BLaER1 (cell line): ENCODE measurements around the gene JMJD4.

Experiments
- H3K27ac ChIP-seq: shearing (Covaris generic); formaldehyde crosslinking; 2 replicates; pipeline ENCODE4 v1.8.1; 2022
- H3K27me3 ChIP-seq: shearing (Covaris generic); formaldehyde crosslinking; 2 replicates; pipeline ENCODE4 v1.8.1; 2022
- H3K36me3 ChIP-seq: shearing (Covaris generic); formaldehyde crosslinking; 2 replicates; pipeline ENCODE4 v1.8.1; 2022
- H3K4me1 ChIP-seq: shearing (Covaris generic); formaldehyde crosslinking; 2 replicates; pipeline ENCODE4 v1.8.1; 2022
- H3K4me2 ChIP-seq: shearing (Covaris generic); formaldehyde crosslinking; 2 replicates; pipeline ENCODE4 v1.8.1; 2022
- H3K4me3 ChIP-seq: shearing (Covaris generic); formaldehyde crosslinking; 2 replicates; pipeline ENCODE4 v1.8.1; 2022
- H3K9ac ChIP-seq: shearing (Covaris generic); formaldehyde crosslinking; 2 replicates; pipeline ENCODE4 v1.8.1; 2022
- H3K9me3 ChIP-seq: shearing (Covaris generic); formaldehyde crosslinking; 2 replicates; pipeline ENCODE4 v1.8.1; 2022
- H4K20me1 ChIP-seq: shearing (Covaris generic); formaldehyde crosslinking; 2 replicates; pipeline ENCODE4 v1.8.1; 2022
- Cebpa-rat ChIP-seq: shearing (Covaris generic); IDR thresholded peaks from 2 replicates; pipeline ENCODE4 v1.8.1; 2022

JMJD4 gene

GRCh38 chr1:227744668-227745067, 9.6 kb upstream of the JMJD4 start:
- H3K4me2 ChIP-seq, result peak overlapping the region; percentile 86
- no peaks in the 10 kb centered on the region for H3K9me3 ChIP-seq
- peaks cover 52% of the 10 kb centered on the region for H3K4me1 ChIP-seq
- TF ChIP-seq Cebpa-rat, result no peak
- no peaks in the 10 kb centered on the region for H3K27me3 ChIP-seq
- peaks cover 44% of the 10 kb centered on the region for H3K36me3 ChIP-seq
- peaks cover 100% of the 10 kb centered on the region for H4K20me1 ChIP-seq
- H3K9ac ChIP-seq, result peak overlapping the region; percentile 51; the same call in 1 of the 2 replicates
- peak overlapping the region; percentile 23; the same call in 1 of the 2 replicates for H3K4me3 ChIP-seq
- H3K27ac ChIP-seq, result peak overlapping the region; percentile 39

GRCh38 chr1:227742738-227743715, 7.9 kb upstream of the JMJD4 start:
- Histone ChIP-seq H3K9ac (no peak overlapping the region), H4K20me1 (peaks cover 97% of the 10 kb centered on the region), H3K36me3 (peaks cover 39% of the 10 kb centered on the region)

DNA sequence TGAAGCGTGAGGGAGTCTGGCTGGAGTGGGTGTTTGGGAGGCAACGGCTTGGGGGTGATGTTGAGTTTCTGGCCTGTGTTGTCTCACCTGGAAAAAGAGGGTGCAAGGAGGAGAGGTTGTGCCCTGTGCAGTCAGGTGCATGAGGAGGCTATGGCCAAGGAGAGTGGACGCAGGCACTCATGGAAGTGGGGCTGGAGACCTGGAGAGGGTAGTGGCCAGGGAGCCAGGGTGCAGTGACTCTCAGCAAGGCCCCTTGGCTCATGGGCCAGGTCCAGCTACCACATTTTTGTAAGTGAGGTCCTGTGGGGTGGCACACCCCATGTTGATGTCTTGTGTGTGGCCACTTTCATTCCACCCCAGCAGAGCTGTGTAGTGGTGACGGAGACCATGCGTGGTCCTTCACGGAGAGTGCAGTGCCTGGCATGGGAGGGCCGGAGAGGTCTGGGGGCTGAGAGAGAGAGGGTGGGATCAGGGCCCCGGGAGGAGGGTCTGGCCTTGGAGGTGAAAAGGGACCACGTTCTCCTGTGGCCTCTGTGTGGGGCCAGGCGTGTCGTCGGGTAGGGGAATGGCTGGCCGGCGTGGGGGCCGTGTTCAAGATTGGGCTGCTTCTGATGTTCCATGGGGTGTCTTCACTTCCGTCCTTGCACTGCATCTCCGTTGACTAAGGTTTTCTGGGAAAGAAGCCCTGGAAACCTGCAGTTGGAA, 6.2 kb upstream of the JMJD4 start:
- Histone ChIP-seq H3K4me1 (peaks cover 67% of the 10 kb centered on the region), H3K9ac (no peak overlapping the region), H3K36me3 (peaks cover 22% of the 10 kb centered on the region; the same call in 1 of the 2 replicates), H3K27ac (no peak overlapping the region), H4K20me1 (peaks cover 95% of the 10 kb centered on the region), H3K27me3 (no peaks in the 10 kb centered on the region), H3K9me3 (no peaks in the 10 kb centered on the region), H3K4me3 (no peak overlapping the region), H3K4me2 (no peak overlapping the region)
- no peak for TF ChIP-seq Cebpa-rat

More at GRCh38 chr1:227742738-227743715, 7.9 kb upstream of the JMJD4 start:
- no peaks in the 10 kb centered on the region for H3K27me3 ChIP-seq
- peak overlapping the region; percentile 39; the same call in 1 of the 2 replicates for H3K27ac ChIP-seq
- H3K9me3 ChIP-seq, result no peaks in the 10 kb centered on the region
- no peak for TF ChIP-seq Cebpa-rat
- peak overlapping the region; percentile 86 for H3K4me2 ChIP-seq
- H3K4me1 ChIP-seq, result peaks cover 62% of the 10 kb centered on the region
- H3K4me3 ChIP-seq, result no peak overlapping the region

- H3K4me3 ChIP-seq, result no peak overlapping the region
- H3K27me3 ChIP-seq, result no peaks in the 10 kb centered on the region
- no peak for TF ChIP-seq Cebpa-rat
- no peak overlapping the region for H3K9ac ChIP-seq
- H4K20me1 ChIP-seq, result peaks cover 92% of the 10 kb centered on the region
- no peak overlapping the region for H3K4me2 ChIP-seq
- H3K9me3 ChIP-seq, result no peaks in the 10 kb centered on the region
- H3K4me1 ChIP-seq, result peaks cover 65% of the 10 kb centered on the region
- no peak overlapping the region for H3K27ac ChIP-seq
- H3K36me3 ChIP-seq, result peaks cover 20% of the 10 kb centered on the region; the same call in 1 of the 2 replicates
These were observed 5.4 kb upstream of the JMJD4 start for GRCh38 chr1:227740401-227740960.

- H3K36me3 ChIP-seq, result peaks cover 20% of the 10 kb centered on the region; the same call in 1 of the 2 replicates
These were observed 4.5 kb upstream of the JMJD4 start for GRCh38 chr1:227739636-227740035.

DNA sequence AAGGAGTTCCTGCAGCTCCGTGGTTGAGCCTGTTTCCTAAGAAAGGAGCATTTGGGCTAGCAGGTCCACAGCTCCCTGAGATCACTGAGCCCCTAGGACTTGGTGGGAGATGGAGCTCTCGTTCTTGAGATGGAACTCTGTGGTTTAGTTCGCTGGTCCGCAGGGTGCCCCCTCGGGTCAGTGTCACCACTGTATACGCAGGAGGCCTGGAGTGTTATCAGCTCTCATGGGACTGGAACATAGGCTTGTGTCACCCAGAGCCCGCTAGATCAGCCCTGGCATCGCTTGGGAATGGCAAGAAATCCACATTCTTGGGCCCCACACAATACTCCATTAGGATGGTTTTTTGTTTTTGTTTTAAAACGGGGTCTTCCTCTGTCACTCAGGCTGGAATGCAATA, 3.7 kb upstream of the JMJD4 start:
- Histone ChIP-seq H4K20me1 (peaks cover 84% of the 10 kb centered on the region), H3K4me2 (no peak overlapping the region)
- no peak for TF ChIP-seq Cebpa-rat

More at GRCh38 chr1:227739636-227740035, 4.5 kb upstream of the JMJD4 start:
- peaks cover 84% of the 10 kb centered on the region for H4K20me1 ChIP-seq
- no peak overlapping the region for H3K4me3 ChIP-seq
- H3K9me3 ChIP-seq, result no peaks in the 10 kb centered on the region
- TF ChIP-seq Cebpa-rat, result no peak
- no peak overlapping the region for H3K4me2 ChIP-seq
- H3K27me3 ChIP-seq, result no peaks in the 10 kb centered on the region
- H3K4me1 ChIP-seq, result peaks cover 56% of the 10 kb centered on the region
- no peak overlapping the region for H3K27ac ChIP-seq
- no peak overlapping the region for H3K9ac ChIP-seq

GRCh38 chr1:227736814-227737432, 1.8 kb upstream of the JMJD4 start:
- Histone ChIP-seq H3K9me3 (no peaks in the 10 kb centered on the region), H3K27ac (no peak overlapping the region), H3K4me1 (peaks cover 48% of the 10 kb centered on the region), H4K20me1 (peaks cover 84% of the 10 kb centered on the region), H3K9ac (0 out of 2 replicates have a peak overlapping the region, but pooled peaks have one; percentile 9), H3K4me3 (no peak overlapping the region), H3K36me3 (peaks cover 40% of the 10 kb centered on the region), H3K27me3 (no peaks in the 10 kb centered on the region), H3K4me2 (peak overlapping the region; percentile 95)
- no peak for TF ChIP-seq Cebpa-rat

More for the DNA sequence above, 3.7 kb upstream of the JMJD4 start:
- H3K27ac ChIP-seq, result no peak overlapping the region
- no peak overlapping the region for H3K4me3 ChIP-seq
- no peaks in the 10 kb centered on the region for H3K27me3 ChIP-seq
- no peak overlapping the region for H3K9ac ChIP-seq
- H3K36me3 ChIP-seq, result peaks cover 21% of the 10 kb centered on the region; the same call in 1 of the 2 replicates
- peaks cover 55% of the 10 kb centered on the region for H3K4me1 ChIP-seq
- no peaks in the 10 kb centered on the region for H3K9me3 ChIP-seq

DNA sequence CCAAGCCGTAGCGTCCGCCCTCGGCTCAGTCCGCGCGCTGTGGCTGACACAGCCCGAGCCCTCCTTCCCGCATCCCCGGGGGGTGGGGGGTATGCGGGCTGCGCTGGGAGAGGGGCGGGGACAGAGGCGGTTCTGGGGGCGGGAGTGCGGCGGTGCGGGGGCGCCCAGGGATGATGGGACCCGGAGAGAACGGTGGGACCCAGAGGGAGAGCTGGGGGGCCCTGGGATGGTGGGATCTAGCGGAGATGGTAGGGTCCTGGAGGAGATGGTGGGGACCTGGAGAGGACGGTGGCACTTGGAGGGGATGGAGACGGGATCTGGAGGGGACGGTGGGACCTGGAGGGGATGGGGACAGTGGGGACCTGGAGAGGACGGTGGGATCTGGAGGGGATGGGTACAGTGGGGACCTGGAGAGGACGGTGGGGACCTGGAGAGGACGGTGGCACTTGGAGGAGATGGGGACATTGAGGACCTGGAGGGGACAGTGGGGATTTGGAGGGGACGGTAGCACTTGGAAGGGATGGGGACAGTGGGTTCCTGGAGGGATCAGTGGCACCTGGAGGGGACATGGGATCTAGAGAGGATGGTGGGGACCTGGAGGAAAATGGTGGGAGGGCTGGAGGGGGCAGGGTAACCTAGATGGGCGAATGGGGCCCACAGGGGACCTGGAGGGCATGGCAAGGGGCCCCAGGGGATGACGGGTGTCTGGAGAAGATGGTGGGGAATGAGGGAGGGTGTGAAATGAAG, 610 bp upstream of the JMJD4 start:
- peaks cover 48% of the 10 kb centered on the region for H3K4me1 ChIP-seq
- peak overlapping the region; percentile 93 for H3K27ac ChIP-seq
- peaks cover 84% of the 10 kb centered on the region for H4K20me1 ChIP-seq
- peaks cover 52% of the 10 kb centered on the region for H3K36me3 ChIP-seq
- H3K27me3 ChIP-seq, result no peaks in the 10 kb centered on the region
- H3K9me3 ChIP-seq, result no peaks in the 10 kb centered on the region
- peak overlapping the region; percentile 96 for H3K4me3 ChIP-seq
- H3K9ac ChIP-seq, result peak overlapping the region; percentile 92
- H3K4me2 ChIP-seq, result peak overlapping the region; percentile 95
- no peak for TF ChIP-seq Cebpa-rat
